CD4-positive, alpha-beta T cell treated with Interleukin-1 beta for 1 hour (primary cell): ENCODE measurements around the gene CITED4.

Experiments
- DNase-seq, 2 donors: peaks; one replicate each; pipeline ENCODE4 v3.0.0-alpha.2; 2020 to 2022

Gene CITED4

DNA sequence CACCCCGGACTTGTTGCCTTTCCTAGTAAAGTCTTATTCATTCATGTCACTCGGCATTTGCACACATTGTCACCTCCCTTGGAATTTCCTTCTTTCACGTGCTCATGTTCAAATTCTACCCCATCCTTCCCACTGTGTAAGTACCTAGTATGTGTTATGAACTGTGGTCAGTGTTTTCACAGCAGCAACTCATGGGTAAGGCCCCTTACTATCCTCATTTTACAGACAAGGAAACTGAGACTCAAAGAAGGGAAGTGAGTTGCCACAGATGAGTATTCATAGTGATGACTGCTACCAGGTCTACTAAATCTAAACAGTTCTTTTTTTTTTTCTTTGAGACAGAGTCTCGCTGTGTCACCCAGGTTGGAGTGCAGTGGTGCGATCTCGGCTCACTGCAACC is 10.5 kb downstream of the CITED4 start:
- no peak for DNase-seq

DNA sequence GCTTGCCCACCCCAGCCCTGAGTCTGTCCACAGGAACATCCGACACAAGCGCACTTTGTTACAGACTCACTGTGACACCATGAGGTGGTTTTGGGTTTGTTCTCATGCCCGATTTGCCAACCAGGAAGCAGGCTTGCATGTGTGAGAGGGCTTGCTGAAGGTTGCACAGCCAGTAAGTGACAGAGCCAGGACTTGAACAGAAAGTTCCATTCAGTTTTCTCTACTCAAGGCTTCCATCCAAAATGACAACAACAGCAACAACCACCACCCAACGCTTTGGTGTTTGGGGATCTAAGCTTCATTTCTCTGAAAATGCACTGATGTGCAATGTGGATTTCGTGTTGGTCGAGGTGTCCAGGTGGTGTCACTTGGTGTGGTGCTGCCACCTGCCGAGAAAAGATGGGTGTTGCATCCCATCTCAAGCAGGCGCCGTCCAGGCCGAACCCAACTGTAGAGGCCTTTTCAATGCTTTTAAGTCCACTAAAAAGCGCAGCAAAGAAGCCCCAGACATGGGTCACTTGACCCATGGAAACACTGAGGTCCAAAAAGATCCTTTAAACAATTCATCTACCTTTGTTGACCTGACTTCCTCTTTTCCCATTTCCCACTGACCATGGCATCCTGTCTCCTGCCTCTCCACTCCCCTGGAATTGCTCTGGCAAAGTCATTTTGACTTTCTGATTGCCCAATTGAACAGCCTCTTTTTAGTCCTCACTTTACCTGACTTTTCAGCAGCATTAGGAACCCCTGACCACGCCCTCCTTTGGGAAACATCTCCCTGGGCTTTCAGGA is 12.2 kb downstream of the CITED4 start:
- DNase-seq: peak; percentile 78 to 79

DNA sequence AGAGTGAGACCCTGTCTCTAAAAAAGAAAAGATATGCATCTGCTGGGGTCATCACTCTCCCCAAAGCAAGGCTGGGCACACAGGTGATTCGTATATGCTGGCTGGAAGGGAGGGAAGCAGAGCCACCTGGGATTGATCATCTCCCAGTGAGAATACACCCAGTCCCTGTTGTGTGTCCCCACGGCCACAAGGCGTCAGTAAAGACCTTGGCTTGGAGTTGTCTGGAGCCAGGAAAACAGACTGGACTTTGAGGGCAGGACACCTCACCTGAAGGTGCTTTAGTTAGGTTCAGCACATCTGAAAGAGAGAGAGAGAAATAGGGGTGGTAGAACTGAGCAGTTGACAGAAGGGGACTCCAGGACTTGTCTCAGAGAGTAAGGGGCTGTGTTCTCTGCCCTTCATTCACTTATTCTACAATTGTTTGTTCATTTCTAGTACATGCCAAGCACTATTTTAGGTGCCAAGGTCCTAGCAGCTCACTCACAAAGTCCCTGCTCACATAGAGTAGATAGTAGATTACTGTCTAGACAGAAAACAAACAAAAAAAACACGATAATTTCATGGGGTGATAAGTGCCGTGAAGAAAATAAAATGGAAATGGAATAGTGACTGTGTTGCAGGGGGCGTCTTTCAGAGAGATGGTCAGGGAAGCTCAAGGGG is 13.5 kb downstream of the CITED4 start:
- peak in 1 of 2 donors; percentile 23 for DNase-seq

DNA sequence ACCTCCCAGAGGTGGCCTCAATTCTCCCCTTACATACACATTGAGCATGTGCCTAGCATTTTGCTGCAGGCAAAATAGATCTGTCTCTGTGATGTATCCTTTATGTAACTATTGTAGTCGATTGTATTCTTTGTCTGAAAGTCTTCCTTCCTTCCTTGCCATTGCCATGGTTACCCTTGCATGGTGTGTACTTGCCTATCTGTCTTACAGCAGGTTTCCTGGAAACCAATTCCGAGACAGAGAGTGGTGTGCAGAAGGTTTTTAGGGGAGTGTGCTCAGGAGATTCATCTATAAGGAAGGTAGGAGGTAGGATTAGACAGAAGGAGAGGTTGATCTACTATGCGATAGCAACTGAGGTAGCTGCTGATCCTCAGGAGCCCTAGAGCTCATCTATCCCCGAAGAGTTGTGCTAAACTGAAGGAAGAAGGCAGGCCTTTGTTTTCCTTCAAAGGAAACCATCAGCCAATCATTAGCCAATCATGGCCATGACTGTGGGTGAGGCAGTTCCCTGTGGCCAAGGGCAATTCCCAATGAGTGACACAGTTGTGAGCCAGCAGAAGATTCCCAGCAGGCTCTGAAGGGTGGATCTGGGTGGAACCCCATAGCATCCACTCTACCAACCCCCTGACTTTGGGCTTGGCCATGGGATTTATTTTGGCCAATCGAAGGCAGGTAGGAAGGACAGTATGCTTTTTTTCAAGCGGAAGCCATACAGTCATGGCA is 15.0 kb downstream of the CITED4 start:
- no peak for DNase-seq

DNA sequence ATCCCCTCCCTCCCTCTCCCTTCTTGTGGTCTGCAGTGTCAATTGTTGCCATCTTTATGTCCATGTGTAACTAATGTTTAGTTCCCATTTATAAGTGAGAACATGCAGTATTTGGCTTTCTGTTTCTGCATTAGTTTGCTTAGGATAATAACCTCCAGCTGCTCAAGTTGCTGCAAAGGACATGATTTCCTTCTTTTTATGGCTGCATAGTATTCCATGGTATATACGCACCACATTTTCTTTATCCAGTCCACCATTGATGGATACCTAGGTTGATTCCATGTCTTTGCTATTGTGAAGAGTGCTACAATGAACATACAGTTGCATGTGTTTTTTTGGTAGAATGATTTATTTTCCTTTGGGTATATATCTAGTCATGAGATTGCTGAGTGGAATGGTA is 16.3 kb downstream of the CITED4 start:
- DNase-seq: no peak

DNA sequence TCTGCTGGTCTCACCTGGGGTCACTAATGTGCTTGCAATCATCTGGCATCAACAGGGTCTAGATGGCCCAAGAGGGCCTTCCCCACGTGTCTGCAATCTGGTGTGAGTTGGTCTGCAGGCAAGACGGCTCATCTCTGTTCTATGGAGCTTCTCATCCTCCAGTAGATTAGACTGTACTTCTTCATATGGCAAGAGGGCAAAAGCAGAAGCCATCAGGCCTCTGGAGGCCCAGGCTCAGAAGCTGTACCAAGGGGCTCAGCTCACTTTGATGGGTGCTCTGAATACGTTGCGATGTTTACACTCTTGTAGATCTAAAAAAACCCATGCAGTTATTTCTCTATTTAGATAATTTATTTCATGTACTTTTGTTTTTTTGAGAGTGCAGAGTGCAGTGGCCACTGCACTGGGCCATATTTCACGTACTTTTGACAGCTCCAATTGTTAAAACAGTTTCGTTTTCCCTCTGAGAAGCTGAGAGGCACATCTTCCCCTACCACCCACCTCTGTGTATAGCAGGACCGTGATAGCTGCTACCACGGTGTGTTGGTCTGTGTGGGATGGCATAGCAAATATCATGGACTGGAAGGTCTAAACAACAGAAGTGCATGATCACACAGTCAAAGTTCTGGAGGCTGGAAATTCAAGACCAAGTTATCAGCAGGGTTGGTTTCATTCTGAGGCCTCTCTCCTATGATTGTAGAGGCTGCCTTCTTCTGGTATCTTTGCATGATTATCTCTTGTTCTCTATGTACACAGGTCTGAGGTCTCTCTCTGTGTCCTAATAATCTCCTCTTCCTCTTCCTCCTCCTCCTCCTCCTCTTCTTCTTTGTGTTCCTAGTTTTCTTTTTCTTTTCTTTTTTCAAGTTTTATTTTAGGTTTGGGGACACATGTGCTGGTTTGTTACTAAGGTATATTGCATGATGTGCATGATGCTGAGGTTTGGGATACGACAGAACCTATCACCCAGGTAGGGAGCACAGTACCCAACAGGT is 17.0 kb downstream of the CITED4 start:
- no peak for DNase-seq

DNA sequence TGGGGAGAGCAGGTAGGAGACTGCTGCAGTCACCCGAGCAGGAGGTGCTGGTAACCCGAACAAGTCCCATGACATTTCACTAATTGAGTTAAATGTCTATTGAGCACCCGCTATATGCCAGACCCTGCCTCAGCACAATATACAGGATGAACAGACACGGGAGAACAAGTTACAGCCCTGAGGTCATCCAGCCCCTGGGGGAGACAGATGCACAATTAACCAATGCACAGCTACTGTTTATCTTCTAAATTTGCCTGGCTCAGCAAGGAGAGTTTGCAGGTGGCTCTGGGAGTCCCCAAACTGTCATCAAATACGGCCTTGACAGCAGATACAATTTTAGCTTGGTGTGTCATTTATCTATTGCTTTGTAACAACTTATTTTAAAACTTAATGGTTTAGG is 18.1 kb downstream of the CITED4 start:
- no peak for DNase-seq

DNA sequence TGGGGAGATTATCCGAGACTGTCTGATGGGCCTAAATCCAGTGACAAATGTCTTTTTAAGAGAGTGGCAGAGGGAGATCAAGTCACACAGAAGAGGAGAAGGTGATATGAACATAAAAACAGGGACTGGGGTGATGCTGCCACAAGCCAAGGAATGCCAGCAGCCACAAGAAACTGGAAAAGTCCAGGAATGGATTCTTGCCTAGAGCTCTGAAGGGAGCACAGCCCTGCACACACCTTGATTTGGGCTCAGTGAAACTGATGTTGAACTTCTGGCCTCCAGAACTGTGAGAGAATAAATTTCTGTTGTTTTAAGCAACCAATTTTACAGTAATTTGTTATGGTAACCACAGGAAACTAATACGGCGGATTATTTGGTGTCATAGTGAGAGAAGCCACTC is 19.5 kb downstream of the CITED4 start:
- DNase-seq: no peak

DNA sequence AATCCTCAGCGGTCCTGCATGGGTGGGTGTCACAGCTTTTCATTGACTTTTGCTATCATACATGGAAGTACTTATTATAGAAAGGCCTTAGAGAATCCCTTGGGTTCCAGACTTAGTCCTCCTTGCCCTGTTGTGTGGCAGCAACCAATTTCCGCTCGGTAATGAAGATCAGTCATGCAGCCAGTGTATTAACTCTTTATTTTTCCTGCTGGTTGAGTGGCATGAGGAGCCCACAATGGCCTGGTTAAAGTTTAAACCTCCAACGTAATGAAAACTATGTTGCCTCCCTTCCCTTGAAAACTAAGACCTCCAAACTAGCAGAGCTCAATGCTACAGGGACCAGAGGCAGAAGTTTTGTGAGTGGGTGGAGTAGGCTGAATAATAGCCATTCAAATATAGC is 20.0 kb downstream of the CITED4 start:
- no peak for DNase-seq

DNA sequence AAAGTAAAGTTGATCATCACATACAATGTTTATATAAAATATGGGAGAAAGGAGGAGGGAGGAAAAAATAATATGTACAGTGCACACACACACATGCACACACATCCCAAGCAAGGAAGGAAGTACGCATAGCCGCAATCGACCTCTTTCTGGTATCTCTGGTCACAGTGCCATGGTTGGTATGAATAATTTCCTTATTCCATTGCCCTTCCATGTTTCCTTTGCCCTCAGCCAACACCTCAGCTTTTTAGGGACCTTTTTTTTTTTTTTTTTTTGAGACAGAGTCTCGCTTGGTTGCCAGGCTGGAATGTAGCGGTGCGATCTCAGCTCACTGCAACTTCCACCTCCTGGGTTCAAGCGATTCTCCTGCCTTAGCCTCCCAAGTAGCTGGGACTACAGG is 20.6 kb downstream of the CITED4 start:
- DNase-seq: no peak

DNA sequence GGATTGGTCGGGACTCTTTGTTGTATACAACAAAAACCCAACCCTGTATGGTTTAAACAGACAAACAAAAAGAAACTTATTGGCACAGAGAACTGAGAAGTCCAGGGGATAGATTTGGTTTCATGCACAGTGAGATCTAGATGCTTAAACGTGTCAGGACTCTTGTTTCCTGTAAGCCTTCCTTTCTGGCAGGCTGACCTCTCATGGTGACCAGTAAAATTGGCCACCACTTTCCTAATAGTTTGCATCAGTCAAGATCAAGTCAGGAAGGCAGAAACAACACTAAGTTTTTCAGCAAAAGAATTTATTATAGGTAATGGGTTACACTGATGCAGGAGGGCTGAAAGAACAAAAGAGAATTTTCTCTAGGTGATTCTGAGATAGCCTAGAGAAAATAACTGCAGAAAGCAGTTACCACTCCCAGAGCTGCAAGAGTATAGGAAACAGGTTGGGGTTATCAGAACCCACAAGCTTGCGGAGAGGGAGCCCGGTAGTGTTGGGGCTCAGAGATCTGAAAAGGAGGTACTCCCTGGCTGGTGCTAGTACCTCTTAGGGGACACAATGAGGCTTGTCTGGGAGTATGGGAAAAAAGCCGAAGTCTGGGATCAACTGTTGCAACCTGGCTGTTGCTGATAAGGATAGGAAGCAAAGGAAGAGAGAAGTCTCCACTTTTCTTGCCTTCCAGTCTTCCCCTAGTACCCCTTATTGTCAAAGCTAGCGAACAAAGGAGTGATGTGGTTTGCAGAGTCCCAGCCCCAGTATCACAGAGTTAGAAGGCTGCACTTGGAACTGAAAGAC is 21.4 kb downstream of the CITED4 start:
- no peak for DNase-seq

DNA sequence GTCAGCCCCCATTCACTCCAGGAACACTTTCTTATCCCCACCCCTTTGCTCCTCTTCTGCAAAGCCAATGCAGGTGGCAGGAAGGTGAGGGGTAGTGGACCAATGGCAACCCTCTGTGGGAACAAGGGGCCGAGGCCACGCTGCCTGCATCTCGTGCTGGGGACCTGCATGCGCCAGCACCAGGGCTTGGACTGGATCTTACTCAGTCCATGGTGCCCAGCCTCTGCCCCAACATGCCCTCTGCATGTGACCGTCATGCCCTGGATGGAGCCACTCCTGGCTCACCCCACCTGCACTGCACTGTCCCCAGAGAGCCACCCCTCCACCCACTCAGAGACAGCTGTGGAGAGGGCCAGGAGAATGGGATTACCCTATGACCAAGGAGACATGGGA is 22.2 kb downstream of the CITED4 start:
- no peak for DNase-seq

DNA sequence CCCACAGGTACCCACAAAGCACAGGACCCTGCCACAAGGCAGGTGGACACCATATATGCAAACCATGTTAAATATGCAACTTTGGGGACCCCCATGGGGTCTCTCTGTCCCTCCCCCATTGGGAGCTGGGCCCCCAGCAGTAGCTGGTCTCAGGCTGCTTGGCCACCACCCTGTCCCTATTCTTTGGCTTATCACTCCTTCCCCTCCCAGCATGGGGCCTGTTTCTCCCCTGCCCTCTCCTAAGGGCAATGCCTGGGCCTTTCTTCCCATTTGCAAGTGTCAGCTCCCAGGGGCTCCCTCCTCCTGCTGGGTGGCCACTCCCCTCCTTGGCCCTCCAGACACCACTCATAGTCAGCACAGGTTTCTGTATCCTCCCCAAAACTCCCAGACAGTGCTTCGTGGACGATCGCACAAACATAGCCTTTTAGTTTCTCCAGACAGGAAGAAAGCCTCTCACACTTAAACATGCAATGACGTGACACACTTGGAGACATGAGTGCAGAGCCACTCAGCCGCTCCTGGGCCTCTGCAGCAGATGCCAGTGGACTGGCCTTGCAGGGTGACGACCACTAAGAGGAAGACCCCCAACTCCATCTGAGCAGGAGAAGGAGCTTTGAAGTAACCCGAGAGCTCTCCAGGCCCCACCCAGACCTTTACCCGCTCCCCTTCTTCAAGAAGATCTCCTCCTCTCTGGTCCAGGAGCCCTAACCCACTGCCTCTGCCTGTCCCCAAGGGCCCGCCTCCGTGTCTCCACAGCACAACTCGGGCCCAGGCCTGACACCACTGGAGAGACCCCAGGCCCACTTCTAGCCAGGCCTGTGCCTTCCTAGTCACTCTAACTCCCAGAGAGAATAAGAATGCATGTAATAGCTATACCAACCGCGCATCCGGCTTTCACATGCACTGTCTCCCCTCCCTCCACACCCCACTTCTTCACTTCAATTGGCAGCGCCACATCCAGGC is 22.9 kb downstream of the CITED4 start:
- no peak for DNase-seq

DNA sequence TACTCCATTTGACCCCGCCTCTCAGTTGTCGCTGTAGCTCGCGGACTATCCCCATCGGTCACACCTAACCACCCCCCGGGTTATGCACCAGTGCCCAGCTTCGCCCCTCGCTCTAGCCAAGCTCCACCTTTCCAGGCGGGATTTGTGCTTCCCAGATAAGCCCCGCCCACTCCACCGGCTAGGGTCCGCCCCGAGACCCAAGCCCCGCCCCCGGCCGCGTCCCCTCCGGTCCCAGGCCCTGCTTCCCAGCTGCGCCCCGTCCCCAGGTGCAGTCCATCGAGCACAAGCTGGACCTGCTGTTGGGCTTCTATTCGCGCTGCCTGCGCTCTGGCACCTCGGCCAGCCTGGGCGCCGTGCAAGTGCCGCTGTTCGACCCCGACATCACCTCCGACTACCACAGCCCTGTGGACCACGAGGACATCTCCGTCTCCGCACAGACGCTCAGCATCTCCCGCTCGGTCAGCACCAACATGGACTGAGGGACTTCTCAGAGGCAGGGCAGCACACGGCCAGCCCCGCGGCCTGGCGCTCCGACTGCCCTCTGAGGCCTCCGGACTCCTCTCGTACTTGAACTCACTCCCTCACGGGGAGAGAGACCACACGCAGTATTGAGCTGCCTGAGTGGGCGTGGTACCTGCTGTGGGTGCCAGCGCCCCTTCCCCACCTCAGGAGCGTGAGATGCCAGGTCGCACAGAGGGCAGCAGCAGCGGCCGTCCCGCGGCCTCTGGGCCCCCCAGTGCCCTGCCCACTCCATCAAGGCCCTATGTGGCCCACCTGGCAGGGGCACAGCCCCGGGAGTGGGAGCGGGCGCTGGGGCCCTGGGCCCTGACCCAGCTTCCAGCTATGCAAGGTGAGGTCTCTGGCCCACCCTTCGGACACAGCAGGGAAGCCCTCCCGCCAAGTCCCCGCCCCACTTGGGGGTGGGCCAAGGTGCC is 23.9 kb downstream of the CITED4 start:
- no peak for DNase-seq

DNA sequence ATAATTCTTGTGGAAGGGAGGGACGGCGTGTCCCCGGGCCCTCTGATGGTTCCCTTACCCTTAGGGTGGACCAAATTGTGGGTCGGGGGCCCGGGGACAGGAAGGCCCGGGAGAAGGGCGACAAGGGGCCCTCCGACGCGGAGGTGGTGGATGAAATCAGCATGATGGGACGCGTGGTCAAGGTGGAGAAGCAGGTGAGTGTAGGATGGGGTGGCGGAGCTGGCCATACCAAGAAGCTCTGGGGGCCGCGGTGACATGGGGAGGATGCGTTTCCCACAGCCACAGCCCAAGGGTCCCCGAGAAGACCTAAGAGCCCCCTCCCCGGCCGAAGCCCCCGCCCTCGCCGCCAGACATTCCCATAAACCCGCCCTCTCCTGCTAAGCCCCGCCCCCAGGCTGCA is 24.6 kb downstream of the CITED4 start:
- DNase-seq: no peak

DNA sequence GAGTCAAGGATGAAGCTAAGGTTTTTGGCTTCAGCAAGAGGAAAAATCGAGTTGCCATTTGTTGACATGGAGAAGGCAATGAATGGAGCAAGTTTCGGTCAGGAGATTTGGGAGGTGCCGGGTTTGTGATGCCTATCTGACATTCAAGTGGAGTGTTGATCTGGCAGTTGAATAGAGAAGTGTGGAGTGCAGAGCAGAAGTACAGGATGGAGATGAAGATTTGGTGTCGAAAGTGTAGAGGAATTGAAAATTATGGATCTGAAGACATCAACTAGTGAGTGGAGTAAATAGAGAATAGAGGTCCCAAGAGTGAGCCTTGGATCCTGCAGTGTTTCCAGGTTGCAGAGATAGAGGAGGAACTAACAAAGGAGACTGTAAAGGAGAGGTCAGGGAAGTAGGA is 25.9 kb downstream of the CITED4 start:
- DNase-seq: no peak

DNA sequence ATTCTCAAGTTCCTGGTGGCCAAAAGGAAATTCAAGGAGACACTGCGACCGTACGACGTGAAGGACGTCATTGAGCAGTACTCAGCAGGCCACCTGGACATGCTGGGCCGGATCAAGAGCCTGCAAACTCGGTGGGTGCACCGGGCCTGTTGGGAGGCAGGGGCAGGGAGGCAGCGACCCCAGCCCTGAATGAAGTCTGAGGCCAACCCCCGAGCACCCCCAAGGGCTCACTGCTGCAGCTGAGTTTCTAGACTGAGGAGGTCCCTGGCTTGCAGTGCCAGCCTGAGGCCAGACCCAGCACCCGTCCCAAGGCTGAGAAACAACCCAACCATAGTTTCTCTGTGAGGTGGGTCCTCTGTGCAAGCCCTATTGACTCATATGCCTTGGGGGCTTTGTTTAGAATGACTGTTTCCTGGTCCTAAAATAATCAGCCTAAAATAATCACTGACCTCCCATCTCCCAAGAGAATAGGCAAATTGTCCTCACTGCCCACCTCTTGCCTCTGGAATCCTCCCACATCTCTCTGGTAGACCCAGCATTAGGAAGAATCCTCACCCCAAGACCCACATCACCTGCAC is 27.1 kb downstream of the CITED4 start:
- DNase-seq: no peak

DNA sequence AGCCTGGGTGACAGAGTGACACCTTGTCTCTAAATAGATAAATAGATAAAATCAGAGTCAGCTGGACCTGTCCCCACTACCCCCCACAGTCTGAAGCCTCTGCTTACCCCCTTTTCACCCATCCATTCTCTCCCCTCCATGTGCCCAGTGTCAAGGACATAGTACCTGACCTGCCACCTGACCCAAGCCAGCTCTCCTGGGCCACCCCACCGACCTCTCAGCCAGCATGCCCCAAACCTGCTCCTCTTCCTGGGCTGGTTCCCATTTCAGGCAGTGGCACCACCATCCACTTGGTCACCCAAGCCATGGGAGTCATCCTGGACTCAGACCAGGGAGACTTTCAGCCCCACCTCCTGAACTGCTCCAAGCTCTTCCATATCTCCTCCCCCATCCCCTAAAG is 28.2 kb downstream of the CITED4 start:
- DNase-seq: no peak
